Panc1 (cell line): ENCODE measurements around the gene RRN3. TPM values are rescaled to one million over a fixed set of nuclear protein-coding genes. Genes with fewer than 3 reads are reported as not detected.
"Not testable (repeated sequence)": the region's sequence is repeated elsewhere in the genome, so short reads cannot be mapped to it uniquely, and the experiment has no call there.

Experiments
- ATAC-seq: fragments of 200-7000 bp; cut with Tn5 transposase; 2 replicates; pipeline ENCODE4 v1.9.1; 2020; ENCODE audit warnings: mild to moderate bottlenecking, moderate library complexity
- BruUV-seq: library from RNA; stranded (reverse); fragments of 400-500 nt; replicated peaks from 2 replicates; lab custom pipeline; 2021; lab: Mats Ljungman, UMichigan
- CTCF ChIA-PET: fragments of 300-600 bp; sonication (Branson Sonifier 250); formaldehyde crosslinking; loops from one replicate; lab custom pipeline; 2022; ENCODE audit warnings: antibody characterized with exemption; lab: Charles Lee
- POLR2A ChIA-PET: fragments of 300-600 bp; sonication (Branson Sonifier 250); formaldehyde crosslinking; loops from one replicate; lab custom pipeline; 2022; ENCODE audit warnings: antibody characterized with exemption; lab: Charles Lee
- DNase-seq: peaks from one replicate; pipeline ENCODE4 v3.0.0-alpha.2; 2010; ENCODE audit warnings: low read depth, low spot score
- H3K27ac ChIP-seq: 2 replicates; pipeline ENCODE4 v1.5.1; 2011; ENCODE audit warnings: mild to moderate bottlenecking, low read length, inconsistent platforms
- H3K27me3 ChIP-seq: fragments of 200-500 bp; sonication (Bioruptor generic); 2 replicates; pipeline ENCODE4 v1.6.0; 2014; ENCODE audit warnings: low read length, inconsistent platforms; ENCODE audit not compliant: control insufficient read depth, insufficient read depth
- H3K36me3 ChIP-seq: fragments of 200-500 bp; sonication (Bioruptor generic); 2 replicates; pipeline ENCODE4 v1.5.1; 2014; ENCODE audit warnings: inconsistent platforms, mild to moderate bottlenecking, low read length, moderate library complexity; ENCODE audit not compliant: control insufficient read depth, insufficient read depth
- H3K4me1 ChIP-seq: 2 replicates; pipeline ENCODE4 v1.5.1; 2011; ENCODE audit warnings: inconsistent platforms, mild to moderate bottlenecking, low read length, moderate library complexity; ENCODE audit not compliant: control insufficient read depth, insufficient read depth
- H3K4me3 ChIP-seq, 2 experiments: 2 replicates each; pipeline ENCODE4 v1.5.1; 2011 to 2012; ENCODE audit warnings: low read depth in 2 of 2, low read length in 2 of 2, mild to moderate bottlenecking in 2 of 2, inconsistent platforms in 1 of 2, moderate library complexity in 1 of 2
- H3K9me3 ChIP-seq: fragments of 200-500 bp; sonication (Bioruptor generic); 2 replicates; pipeline ENCODE4 v1.5.1; 2014; ENCODE audit warnings: low read depth, mild to moderate bottlenecking, inconsistent platforms, low read length, moderate library complexity; ENCODE audit not compliant: control insufficient read depth, insufficient read depth
- in situ Hi-C: cut with HindIII; loops from 2 replicates; pipeline ENCODE4 v1.10.0; 2016; ENCODE audit warnings: low sequenced_read_pairs, low pct_unique_long_range_greater_than_20kb
- intact Hi-C: fragments of 100-400 bp; cut with micrococcal nuclease; formaldehyde crosslinking; loops from one replicate; pipeline ENCODE4 v1.10.0; 2022; ENCODE audit not compliant: unreplicated experiment
- total RNA-seq: library from RNA; stranded (reverse); gene quantifications from one replicate; pipeline ENCODE4 v1.2.1, GENCODE V29; 2021; ENCODE audit not compliant: unreplicated experiment
- TF ChIP-seq, protein P1 (sequence below): fragments of 450-650 bp; IDR thresholded peaks from 2 replicates; pipeline ENCODE4 v1.5.1; 2017; ENCODE audit warnings: mild to moderate bottlenecking

Gene RRN3
- total RNA-seq, 1 experiment from 2014 or later, result 66.0 TPM

DNA sequence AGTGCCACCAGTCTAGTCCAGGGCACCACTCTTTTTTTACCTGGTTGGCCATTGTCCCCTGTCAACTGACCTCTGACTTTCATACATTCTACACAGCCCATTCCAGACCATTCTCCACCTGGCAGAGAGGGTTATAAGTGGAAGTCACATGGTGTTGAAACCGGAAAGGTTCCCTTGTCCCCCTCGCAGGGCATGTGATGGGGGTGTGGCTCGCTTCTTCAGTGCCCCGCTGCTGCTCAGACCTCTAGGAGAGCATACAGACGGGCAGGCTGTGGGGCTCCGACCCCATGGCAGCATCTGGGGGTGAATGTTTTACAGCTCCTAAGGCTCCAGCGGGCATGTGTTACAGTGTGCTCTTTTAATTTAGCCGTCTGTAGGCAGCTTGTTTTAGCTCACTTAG, 67.0 kb downstream of the RRN3 start:
- H3K27ac ChIP-seq, BruUV-seq, DNase-seq, ATAC-seq, POLR2A ChIA-PET, H3K4me1 ChIP-seq, intact Hi-C loops, H3K4me3 ChIP-seq, in situ Hi-C loops, H3K36me3 ChIP-seq, CTCF ChIA-PET, H3K27me3 ChIP-seq, H3K9me3 ChIP-seq: not testable (repeated sequence)

DNA sequence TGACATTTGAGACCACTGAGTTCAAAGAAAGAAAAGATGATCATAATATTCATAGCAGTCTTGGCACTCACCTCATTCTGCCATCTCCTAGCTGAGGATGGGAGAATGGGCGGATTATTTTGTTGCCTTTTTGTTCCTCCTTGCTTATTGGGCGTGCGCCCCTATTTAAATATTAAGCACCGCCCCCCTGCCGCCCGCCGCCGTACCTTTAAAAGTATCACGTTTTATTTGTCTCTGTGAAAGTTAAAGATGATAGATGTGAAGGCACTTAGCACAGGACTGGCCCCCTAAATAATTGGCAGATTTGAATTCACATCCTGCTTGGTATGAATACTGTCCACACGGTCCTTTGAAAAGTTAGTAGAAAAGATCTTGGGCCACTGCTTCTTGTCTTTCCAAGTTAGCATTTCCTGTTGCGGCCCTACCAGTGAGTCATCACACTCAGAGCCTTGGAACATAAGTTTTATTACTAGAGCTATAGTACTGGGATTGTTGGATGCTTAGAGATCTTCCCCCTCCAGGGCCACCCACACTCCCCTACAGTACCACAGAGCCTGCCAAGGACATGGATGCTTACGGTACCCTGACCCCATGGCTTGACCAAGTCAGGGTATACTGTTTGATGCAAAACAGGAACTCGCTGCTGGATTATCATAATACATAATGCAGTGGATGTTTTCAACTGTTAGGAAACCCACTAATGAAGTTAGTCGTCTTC, 68.7 kb downstream of the RRN3 start:
- POLR2A ChIA-PET, DNase-seq, in situ Hi-C loops, H3K4me1 ChIP-seq, H3K9me3 ChIP-seq, H3K4me3 ChIP-seq, H3K36me3 ChIP-seq, CTCF ChIA-PET, intact Hi-C loops, H3K27me3 ChIP-seq: not testable (repeated sequence)
- peak overlapping the region; percentile 20 for H3K27ac ChIP-seq
- peak; percentile 45; the same call in 1 of the 2 replicates for ATAC-seq
- BruUV-seq, result TSS peak; percentile 29

DNA sequence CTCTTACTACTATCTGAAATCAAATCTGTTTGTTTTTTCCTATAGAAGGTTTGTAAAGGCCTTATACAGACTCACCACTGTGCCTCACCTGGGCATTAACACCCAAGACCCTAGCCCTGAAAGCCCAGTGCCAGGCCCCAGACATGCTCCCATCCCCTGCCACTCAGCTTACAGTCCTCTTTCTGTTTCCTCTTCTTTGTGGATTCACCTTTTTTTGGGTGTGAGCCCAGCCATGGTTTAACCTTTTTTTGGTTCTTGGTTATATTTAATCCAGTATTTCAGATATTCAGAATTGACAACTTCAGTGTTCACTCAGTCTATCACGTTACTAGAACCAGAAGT, 69.2 kb downstream of the RRN3 start:
- BruUV-seq, H3K4me3 ChIP-seq, H3K9me3 ChIP-seq, DNase-seq, intact Hi-C loops, ATAC-seq, H3K36me3 ChIP-seq, H3K4me1 ChIP-seq, in situ Hi-C loops, H3K27ac ChIP-seq, CTCF ChIA-PET, POLR2A ChIA-PET, H3K27me3 ChIP-seq: not testable (repeated sequence)

DNA sequence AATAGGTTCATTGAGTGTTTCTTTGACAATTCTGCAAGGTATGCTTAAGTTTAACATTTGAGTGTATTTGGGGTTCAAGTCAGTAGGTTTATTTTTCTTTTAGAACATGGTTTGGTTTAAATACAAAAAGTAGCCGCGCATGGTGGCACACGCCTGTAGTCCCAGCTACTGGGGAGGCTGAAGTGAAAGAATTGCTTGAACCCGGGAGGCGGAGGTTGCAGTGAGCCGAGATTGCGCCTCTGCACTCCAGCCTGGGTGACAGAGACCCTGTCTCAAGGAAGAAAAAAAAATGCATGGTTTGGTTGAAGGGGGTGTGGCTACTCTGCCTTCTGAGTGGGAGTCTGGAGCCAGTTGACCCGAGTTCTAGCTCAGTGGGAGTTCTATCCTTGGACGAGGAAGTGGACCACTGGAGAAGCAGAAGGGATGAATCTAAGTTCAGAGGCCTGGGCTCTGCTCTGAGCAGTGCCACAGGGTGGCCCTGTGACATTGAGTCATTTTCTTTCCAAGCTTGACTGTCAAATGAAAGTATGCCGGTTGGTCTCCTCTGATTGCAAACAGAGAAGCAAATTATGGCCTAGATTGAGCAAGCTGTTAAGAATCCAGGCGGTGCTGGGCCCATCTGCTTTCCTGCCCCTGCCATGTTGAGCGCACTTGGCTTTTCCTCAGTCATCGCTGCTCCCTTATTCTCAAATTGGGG, 70.5 kb downstream of the RRN3 start:
- H3K4me3 ChIP-seq, DNase-seq, H3K36me3 ChIP-seq, in situ Hi-C loops, H3K27ac ChIP-seq, H3K27me3 ChIP-seq, BruUV-seq, H3K4me1 ChIP-seq, ATAC-seq, H3K9me3 ChIP-seq, intact Hi-C loops, CTCF ChIA-PET: not testable (repeated sequence)
- POLR2A ChIA-PET, result interaction anchor here (0.7 kb wide), 1 partner anchor 9 kb away, joined by 10 read pairs; no protein-coding TSS in a partner anchor

DNA sequence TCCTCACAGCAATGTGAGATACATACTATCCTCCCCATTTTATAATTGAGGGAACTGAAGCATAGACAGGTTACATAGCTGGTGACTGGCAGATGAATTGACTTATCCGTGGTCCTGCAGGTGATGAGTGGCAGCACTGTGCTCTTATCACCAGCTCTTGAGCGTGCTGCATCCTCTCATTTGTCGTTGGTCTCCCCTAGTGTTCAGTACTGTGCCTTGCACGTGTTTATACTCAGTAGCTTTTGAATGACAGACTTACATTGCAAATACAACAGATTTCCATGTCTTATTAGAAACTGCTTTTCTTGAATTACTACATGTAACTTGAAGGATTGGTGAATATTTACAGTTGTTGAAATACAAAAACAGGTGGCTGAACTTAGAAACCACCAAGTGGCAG, 71.9 kb downstream of the RRN3 start:
- H3K9me3 ChIP-seq, H3K27me3 ChIP-seq, intact Hi-C loops, CTCF ChIA-PET, POLR2A ChIA-PET, H3K4me1 ChIP-seq, H3K4me3 ChIP-seq, H3K36me3 ChIP-seq, H3K27ac ChIP-seq, BruUV-seq, in situ Hi-C loops: not testable (repeated sequence)
- peak; percentile 20 for DNase-seq
- peak; percentile 76 for ATAC-seq
- TF ChIP-seq, protein P1, sequence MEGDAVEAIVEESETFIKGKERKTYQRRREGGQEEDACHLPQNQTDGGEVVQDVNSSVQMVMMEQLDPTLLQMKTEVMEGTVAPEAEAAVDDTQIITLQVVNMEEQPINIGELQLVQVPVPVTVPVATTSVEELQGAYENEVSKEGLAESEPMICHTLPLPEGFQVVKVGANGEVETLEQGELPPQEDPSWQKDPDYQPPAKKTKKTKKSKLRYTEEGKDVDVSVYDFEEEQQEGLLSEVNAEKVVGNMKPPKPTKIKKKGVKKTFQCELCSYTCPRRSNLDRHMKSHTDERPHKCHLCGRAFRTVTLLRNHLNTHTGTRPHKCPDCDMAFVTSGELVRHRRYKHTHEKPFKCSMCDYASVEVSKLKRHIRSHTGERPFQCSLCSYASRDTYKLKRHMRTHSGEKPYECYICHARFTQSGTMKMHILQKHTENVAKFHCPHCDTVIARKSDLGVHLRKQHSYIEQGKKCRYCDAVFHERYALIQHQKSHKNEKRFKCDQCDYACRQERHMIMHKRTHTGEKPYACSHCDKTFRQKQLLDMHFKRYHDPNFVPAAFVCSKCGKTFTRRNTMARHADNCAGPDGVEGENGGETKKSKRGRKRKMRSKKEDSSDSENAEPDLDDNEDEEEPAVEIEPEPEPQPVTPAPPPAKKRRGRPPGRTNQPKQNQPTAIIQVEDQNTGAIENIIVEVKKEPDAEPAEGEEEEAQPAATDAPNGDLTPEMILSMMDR, result peak; percentile 61

DNA sequence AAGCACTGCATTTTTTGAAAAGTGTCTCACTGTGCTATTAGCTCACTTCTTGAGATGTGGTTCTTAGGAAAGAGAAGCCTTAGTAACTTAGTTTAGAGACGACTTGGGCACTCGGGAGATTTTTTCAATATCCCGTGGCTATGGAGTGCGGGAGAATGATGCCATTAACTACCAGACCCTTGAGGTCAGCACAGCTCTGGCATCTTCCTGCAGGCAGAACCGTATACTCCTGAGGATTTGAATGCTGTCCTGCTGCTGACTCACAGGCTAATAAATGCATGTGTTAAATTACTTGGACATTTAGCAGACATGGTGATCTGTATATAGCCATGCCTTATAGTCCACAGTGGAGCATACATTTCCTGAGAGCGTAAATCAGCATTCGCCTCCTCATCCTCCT, 72.6 kb downstream of the RRN3 start:
- H3K4me1 ChIP-seq, intact Hi-C loops, H3K27ac ChIP-seq, H3K9me3 ChIP-seq, DNase-seq, H3K27me3 ChIP-seq, H3K4me3 ChIP-seq, POLR2A ChIA-PET, H3K36me3 ChIP-seq, BruUV-seq, in situ Hi-C loops, CTCF ChIA-PET, ATAC-seq: not testable (repeated sequence)
